PFSK-1 (cell line): ENCODE measurements around the gene PLS1.

Source experiments
- SIN3A ChIP-seq: IDR thresholded peaks from 2 replicates; pipeline ENCODE4 v1.6.1; 2012; ENCODE audit warnings: mild to moderate bottlenecking, low read length, moderate library complexity, borderline replicate concordance; ENCODE audit not compliant: insufficient read depth
- TAF1 ChIP-seq: IDR thresholded peaks from 2 replicates; pipeline ENCODE4 v1.6.1; 2012; ENCODE audit warnings: low read length, control low read depth, borderline replicate concordance; ENCODE audit not compliant: insufficient read depth
- TF ChIP-seq, protein P1 (sequence below), 2 experiments: IDR thresholded peaks; 2 replicates each; pipeline versions ENCODE4 v1.6.1 to v1.8.0; 2011 to 2012; ENCODE audit warnings: low read depth in 2 of 2, low read length in 2 of 2, control low read depth in 1 of 2, inconsistent platforms in 1 of 2, mild to moderate bottlenecking in 1 of 2, moderate library complexity in 1 of 2; ENCODE audit not compliant: insufficient read depth in 1 of 2

DNA sequence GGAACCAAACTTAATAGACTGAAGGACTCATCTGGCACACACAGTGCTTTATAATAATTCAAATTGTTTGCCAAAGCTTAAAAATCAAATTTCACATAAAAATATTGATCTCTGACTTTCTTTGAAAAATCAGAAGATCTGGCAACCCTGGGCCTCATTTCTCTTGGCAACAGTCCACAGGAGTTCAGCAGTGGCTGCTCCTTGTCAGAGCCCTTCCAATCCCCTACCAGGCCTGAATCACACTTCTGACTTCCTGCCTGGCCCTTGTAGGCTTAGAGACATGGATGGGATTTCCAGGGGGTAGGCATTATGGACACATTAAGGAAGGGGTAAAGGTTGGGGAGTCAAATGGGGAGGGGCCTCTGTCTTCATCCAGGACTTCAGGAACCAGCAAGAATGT lies 55.5 kb downstream of the PLS1 start:
- TF ChIP-seq, protein P1, sequence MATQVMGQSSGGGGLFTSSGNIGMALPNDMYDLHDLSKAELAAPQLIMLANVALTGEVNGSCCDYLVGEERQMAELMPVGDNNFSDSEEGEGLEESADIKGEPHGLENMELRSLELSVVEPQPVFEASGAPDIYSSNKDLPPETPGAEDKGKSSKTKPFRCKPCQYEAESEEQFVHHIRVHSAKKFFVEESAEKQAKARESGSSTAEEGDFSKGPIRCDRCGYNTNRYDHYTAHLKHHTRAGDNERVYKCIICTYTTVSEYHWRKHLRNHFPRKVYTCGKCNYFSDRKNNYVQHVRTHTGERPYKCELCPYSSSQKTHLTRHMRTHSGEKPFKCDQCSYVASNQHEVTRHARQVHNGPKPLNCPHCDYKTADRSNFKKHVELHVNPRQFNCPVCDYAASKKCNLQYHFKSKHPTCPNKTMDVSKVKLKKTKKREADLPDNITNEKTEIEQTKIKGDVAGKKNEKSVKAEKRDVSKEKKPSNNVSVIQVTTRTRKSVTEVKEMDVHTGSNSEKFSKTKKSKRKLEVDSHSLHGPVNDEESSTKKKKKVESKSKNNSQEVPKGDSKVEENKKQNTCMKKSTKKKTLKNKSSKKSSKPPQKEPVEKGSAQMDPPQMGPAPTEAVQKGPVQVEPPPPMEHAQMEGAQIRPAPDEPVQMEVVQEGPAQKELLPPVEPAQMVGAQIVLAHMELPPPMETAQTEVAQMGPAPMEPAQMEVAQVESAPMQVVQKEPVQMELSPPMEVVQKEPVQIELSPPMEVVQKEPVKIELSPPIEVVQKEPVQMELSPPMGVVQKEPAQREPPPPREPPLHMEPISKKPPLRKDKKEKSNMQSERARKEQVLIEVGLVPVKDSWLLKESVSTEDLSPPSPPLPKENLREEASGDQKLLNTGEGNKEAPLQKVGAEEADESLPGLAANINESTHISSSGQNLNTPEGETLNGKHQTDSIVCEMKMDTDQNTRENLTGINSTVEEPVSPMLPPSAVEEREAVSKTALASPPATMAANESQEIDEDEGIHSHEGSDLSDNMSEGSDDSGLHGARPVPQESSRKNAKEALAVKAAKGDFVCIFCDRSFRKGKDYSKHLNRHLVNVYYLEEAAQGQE (IDR thresholded peaks at IDR 0.05; ENCODE audit: insufficient read depth in 1 of 2, low read depth in 2 of 2, low read length in 2 of 2): no peak
- TF ChIP-seq SIN3A: no peak
- TF ChIP-seq TAF1: no peak
